ENCODE measurements around the gene MAD1L1. TPM values are rescaled to one million over a fixed set of nuclear protein-coding genes. Genes with fewer than 3 reads are reported as not detected.

Gene MAD1L1
- total RNA-seq, 1 experiment from 2014 or later: 43.8 TPM

- no peak for TF ChIP-seq AFF4 (CRISPR knock-in tag; IDR thresholded peaks at IDR 0.05; ENCODE audit: borderline replicate concordance)
- no peak for TF ChIP-seq CDX4 (CRISPR knock-in tag; IDR thresholded peaks at IDR 0.05; ENCODE audit: borderline replicate concordance)
- no peak for TF ChIP-seq TP53 (CRISPR knock-in tag; IDR thresholded peaks at IDR 0.05)
Observed at GRCh38 chr7:2015251-2015871, 217.4 kb downstream of the MAD1L1 start (continued).

GRCh38 chr7:2014391-2015241, 218.1 kb downstream of the MAD1L1 start:
- Mint-ChIP-seq H3K4me3 (no peak overlapping the region), H3K9me3 (no peaks in the 10 kb centered on the region), H3K36me3 (no peaks in the 10 kb centered on the region), H3K27me3 (ENCODE audit: low read depth) (no peaks in the 10 kb centered on the region), H3K27ac (no peak overlapping the region), H3K4me1 (peaks cover 4% of the 10 kb centered on the region)
- CTCF ChIA-PET: no interaction called here
- ATAC-seq (no peak), DNase-seq (ENCODE audit: low spot score) (peak; percentile 10)
- POLR2A ChIA-PET: no interaction called here
- no peak for TF ChIP-seq ATF6 (CRISPR knock-in tag; IDR thresholded peaks at IDR 0.05)
- no peak for TF ChIP-seq PRDM15 (CRISPR knock-in tag; IDR thresholded peaks at IDR 0.05)
- no peak for TF ChIP-seq JUN (CRISPR knock-in tag; IDR thresholded peaks at IDR 0.05)
- TF ChIP-seq FOXJ3 (CRISPR knock-in tag; IDR thresholded peaks at IDR 0.05; ENCODE audit: borderline replicate concordance): no peak
- TF ChIP-seq MLX (CRISPR knock-in tag; IDR thresholded peaks at IDR 0.05): no peak
- TF ChIP-seq ZNF532 (CRISPR knock-in tag; IDR thresholded peaks at IDR 0.05; ENCODE audit: borderline replicate concordance): no peak
- TF ChIP-seq ATF1 (CRISPR knock-in tag; IDR thresholded peaks at IDR 0.05): no peak
- TF ChIP-seq ZNF138 (CRISPR knock-in tag; conservative IDR thresholded peaks at IDR 0.05): no peak
- TF ChIP-seq GABPB1 (CRISPR knock-in tag; IDR thresholded peaks at IDR 0.05): no peak
- no peak for TF ChIP-seq HMGA2 (CRISPR knock-in tag; IDR thresholded peaks at IDR 0.05)
- TF ChIP-seq ETV6 (CRISPR knock-in tag; IDR thresholded peaks at IDR 0.05): no peak
- TF ChIP-seq SP1 (CRISPR knock-in tag; conservative IDR thresholded peaks at IDR 0.05): no peak
- TF ChIP-seq NR1H2 (CRISPR knock-in tag; IDR thresholded peaks at IDR 0.05): no peak
- no peak for TF ChIP-seq SMAD4 (CRISPR knock-in tag; IDR thresholded peaks at IDR 0.05)
- no peak for TF ChIP-seq ATF3 (CRISPR knock-in tag; conservative IDR thresholded peaks at IDR 0.05)
- no peak for TF ChIP-seq CREB1 (CRISPR knock-in tag; IDR thresholded peaks at IDR 0.05)
